RCC 7860 (cell line): ENCODE measurements around the gene SH3RF2.
"Not testable (repeated sequence)": the region's sequence is repeated elsewhere in the genome, so short reads cannot be mapped to it uniquely, and the experiment has no call there.

ENCODE experiments used
- DNase-seq: peaks from one replicate; pipeline ENCODE4 v3.0.0-alpha.2; 2015; ENCODE audit warnings: low spot score
- FAIRE-seq: peaks from 2 replicates; lab custom pipeline; 2012; peaks lifted over from hg19 to GRCh38; lab: Jason Lieb, UNC

Gene SH3RF2, protein sequence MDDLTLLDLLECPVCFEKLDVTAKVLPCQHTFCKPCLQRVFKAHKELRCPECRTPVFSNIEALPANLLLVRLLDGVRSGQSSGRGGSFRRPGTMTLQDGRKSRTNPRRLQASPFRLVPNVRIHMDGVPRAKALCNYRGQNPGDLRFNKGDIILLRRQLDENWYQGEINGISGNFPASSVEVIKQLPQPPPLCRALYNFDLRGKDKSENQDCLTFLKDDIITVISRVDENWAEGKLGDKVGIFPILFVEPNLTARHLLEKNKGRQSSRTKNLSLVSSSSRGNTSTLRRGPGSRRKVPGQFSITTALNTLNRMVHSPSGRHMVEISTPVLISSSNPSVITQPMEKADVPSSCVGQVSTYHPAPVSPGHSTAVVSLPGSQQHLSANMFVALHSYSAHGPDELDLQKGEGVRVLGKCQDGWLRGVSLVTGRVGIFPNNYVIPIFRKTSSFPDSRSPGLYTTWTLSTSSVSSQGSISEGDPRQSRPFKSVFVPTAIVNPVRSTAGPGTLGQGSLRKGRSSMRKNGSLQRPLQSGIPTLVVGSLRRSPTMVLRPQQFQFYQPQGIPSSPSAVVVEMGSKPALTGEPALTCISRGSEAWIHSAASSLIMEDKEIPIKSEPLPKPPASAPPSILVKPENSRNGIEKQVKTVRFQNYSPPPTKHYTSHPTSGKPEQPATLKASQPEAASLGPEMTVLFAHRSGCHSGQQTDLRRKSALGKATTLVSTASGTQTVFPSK

DNA sequence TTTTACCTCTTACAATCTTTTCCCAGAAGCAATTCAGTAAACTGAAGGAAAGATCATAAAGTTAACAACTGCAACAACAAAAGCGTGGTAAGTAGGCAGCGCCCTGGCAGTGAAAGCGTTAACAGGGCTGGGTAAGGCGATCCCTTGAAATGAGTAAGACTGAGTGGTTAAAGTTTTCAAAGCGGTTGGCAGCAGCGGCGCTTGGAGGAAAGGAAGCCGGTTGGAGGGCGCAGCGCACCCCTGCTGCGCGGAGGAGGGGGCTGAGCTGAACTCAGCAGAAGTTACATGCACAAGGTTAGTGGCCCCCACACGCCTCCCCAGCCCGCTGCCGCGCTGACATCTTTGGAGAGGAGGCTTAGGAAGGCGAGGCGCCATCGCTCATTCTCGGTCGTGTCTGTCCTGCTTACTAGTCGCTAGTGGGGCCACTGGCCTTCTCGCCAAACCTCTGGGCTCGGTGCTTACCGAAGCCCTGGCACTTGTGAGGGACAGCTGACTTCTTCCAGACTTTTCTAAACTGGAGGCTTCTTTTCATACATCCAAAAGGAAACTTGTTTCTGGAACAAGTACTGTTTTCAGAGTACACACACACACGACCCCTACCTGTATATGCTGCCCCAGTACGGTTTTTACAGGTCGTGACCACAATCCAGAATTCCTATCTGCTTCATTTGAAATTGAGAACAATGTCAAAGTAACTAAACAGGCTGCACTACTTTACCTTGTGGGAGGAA is at the start of gene SH3RF2:
Gene SH3RF2, plus strand, starts transcription at position 178 of the 731 bp plus-strand sequence. CDS start 1,351 bp downstream, outside the sequence.
- DNase-seq: peak; percentile 92
- peak; percentile 90 for FAIRE-seq

DNA sequence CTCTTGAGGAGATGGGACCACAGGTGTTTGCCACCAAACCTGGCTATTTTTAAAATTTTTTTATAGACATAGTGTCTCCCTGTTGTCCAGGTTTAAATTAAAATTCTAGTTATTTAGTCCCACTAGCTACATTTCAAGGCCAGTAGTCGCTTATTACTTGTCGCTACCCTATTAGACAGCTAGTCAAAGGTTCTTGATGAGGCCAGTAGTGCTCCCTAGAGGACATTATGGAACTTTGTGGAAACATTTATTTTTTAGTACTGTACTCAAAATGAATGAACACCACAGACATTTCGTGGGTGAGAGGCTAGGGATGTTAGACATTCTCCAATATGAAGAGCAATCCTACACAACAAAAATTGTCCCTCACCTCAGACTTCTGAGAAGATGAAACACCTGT is 49.2 kb upstream of the SH3RF2 start:
- no peak for FAIRE-seq

DNA sequence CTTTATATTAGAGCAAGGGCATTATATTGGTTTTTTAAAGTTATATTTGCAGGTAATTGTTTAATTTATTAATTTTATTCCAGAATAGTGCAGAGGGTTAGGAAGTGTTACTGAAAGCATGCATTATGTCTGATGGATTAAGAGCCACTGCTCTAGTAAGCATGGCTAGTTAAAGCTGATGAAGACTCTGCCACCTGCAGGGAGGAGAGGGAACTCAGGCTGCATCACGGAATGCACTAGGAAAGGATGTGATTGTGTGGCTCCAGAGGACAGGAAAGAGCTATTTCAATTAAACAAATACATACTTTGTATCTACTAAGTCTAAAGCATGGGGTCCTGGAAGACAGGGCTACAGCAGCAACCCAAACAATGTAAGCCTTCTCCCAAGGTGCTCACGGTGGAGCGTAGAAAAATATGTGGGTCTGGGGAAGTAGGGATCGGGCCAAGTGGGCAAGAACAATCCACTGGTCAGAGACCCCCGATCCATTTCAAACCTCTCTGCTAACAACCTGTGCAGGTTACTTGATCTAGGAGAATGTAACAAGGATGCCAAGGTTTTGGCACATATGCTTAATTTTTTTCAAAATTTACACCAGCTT is 48.3 kb upstream of the SH3RF2 start:
- DNase-seq: peak; percentile 45
- peak; percentile 51 for FAIRE-seq

More for the DNA sequence above, 49.2 kb upstream of the SH3RF2 start:
- no peak for DNase-seq

DNA sequence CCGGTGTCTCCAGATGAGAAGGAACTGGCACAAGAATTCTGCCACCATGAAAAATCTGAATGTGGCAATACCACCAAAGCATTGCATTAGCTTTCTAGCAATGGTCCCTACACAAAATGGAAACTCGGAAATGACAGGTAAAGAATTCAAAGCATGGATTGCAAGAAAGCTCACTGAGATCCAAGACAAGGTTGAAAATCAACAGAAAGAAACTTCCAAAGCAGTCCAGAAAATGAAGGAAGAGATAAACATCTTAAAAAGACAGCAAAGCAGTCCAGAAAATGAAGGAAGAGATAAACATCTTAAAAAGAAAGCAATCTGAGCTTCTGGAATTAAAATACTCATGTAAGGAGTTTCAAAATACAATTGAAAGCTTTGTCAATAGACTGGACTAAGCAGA is 46.8 kb upstream of the SH3RF2 start:
- no peak for DNase-seq
- FAIRE-seq: no peak

DNA sequence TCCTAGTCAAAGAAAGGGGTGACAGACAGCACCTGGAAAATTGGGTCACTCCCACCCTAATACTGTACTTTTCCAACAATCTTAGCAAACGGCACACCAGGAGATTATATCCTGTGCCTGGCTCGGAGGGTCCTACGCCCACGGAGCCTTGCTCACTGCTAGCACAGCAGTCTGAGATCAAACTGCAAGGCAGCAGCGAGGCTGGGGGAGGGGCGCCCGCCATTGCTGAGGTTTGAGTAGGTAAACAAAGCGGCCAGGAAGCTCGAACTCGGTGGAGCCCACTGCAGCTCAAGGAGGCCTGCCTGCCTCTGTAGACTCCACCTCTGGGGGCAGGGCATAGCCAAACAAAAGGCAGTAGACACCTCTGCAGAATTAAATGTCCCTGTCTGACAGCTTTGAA is 45.0 kb upstream of the SH3RF2 start:
- not testable (repeated sequence) for FAIRE-seq, DNase-seq

DNA sequence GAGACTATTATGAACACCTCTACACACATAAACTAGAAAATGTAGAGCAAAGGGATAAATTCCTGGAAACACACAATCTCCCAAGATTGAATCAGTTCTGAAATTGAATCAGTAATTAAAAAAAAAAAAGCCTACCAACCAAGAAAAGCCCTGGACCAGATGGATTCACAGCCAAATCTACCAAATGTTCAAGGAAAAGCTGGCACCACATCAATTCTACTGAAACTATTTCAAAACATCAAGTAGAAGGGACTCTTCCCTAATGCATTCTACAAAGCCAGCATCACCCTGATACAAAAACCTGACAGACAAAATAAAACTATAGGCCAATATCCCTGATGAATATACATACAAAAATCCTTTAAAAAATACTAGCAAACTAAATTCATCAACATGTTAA is 38.2 kb upstream of the SH3RF2 start:
- DNase-seq (no peak), FAIRE-seq (no peak)

DNA sequence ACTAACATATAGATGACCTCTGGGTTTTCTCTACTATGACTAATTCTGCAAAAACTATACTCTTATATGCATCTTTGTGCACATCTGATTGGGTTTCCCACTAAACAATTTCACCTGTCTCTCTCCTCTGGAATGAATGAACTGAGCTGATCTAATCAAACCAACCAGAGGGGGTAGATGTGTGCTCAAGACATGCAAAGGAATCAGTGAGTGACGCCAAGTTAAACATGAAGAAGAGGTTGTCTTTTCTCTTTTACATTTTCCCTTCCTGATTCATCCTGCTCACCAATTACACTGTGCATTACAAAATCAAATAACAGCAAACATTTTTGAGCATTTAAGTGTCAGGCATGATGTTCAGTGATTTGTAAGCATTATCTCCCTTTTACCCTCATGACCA is 34.0 kb upstream of the SH3RF2 start:
- FAIRE-seq (no peak), DNase-seq (no peak)

DNA sequence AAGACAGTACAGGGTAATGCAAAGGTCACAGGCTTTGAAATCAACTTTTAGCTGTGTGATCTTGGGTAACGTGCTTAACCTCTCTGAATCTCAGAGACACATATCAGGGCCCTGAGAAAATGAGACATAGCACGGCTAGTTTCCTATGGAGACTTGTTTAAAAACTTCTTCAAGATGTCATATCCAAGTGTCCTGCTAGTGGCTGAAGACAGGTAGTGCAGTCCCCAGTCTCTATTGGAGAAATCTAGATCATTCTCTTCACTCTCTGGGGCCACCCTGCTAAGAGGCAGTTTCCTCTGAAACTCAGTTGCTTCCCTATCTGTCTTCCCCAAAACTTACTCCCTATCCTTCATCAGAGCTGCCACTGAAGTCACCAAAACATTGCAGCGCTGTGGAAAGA is 33.3 kb upstream of the SH3RF2 start:
- DNase-seq: no peak
- no peak for FAIRE-seq

DNA sequence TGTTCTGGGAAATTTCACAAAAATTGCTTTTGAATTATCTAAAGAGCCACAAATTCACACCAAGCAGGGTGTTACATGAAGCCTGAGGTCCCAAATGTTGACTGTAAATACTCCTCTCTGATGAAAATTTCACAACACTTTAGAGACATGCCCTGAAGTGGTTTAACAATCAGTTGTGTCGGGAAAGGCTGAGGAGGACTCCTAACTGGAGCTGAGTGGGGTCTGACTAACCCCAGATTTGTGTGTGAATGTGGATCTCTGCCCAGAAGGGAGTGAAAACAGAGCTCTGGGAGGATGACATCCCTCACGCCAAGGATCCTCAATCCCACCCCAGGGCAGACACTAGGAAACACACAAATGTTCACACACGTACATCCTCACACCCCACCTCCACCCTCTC is 32.5 kb upstream of the SH3RF2 start:
- no peak for DNase-seq
- no peak for FAIRE-seq

DNA sequence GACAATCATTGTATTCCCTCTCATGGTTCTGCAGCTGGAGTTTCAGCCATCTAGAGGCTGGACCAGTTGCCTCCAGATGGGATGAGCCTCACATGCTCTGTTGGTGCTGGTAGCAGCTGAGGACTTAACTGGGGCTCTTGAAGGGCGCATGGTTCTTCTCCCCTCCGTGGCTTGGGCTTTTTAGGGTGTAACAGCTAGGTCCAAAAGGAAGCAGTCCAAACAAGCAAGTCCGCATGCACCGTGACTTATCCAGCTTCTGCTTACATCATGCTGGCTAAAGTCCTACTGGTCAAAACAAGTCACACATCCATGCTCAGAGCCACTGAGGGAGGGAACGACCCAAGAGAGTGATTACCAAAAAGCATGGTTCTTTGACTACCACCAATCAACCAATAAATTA is 31.6 kb upstream of the SH3RF2 start:
- no peak for FAIRE-seq
- no peak for DNase-seq

DNA sequence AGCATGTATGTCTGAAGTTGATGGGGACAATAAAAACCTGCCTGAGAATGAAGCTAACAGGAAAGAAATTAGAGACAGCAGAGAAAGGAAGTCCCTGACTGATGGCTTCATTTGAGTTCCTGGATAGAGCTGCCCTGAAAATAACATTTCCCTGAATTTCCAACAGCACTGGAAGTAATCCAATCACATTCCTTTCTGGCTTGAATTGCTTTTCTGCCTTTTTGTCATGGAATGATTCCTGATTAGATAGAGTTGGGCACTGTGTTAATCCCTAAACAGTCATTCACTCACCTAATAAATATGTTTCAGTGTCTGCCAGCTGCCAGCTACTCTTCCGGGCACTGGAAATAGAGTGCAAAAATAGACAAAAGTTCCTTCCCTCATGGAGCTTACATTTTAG is 30.0 kb upstream of the SH3RF2 start:
- DNase-seq: no peak
- FAIRE-seq: no peak

DNA sequence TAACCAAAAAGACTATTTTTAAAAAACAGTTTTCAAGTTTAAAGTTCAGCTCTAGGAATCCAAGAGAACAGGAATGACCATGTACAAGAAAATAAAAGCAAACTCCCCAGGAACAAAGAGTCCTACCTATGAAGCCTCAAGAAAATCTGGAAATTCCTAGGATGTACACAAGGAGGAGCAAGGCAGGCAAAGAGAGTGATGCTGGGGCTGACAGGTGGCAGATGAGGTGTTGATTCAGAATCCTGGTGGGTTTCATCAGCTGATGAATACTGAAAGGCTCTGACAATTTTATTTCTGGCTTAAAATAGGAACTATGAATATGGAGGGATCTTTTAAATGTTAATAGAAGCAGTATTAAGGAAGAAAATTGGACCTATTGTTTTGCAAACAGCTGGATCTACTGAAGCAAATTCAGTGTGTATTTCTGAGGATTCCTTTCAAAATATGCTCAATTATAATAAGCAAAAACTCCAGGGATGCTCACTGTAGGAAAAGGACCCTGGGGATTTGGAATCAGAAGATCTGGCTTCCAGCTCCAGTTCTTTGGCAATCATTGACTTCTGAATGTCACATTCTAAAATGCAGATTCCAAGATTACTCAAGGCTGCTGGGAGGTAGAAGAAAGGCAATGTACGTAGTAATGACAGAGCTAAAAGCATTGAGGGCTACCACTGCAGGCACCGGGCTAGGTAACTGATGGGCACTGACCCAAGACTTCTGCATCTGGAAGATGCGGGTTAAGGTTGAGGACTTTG is 28.0 kb upstream of the SH3RF2 start:
- FAIRE-seq (no peak), DNase-seq (no peak)

DNA sequence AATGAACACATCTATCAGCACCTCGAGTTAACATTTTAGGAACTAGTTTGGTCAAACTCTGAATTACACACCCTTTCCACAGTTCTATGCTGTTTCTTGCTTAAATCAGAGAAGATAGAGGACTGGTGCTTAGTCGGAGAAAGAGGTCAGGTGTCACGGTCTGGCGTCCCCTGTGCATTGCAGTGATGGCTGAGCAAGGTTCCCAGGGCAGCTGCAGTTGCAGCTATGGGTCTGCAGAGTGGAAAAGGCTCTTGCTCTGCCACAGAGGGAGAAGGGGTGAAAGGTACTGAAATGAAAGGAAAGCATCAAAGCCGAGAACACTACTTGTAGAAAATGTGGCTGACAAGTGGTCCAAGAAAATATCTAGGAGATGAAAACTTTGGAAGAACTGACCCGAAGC is 25.2 kb upstream of the SH3RF2 start:
- FAIRE-seq (no peak), DNase-seq (no peak)

DNA sequence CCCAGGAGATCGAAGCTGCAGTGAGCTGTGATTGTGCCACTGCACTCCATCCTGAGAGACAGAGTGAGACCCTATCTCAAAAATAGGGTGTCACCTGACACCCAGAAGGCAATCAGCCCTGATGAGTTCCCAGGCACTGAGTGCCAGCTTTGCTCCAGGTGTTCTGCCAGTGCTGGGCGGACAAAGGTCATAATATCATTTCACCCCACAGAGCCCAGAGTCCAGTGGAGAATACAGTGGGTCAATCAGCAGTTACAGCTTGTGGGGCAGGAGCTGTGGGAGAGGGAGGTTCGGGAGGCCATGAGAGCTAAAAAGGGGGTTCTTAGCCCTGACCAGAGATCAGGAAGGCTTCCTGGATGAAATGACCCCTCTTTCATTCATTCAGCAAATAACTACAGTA is 24.4 kb upstream of the SH3RF2 start:
- FAIRE-seq (no peak), DNase-seq (no peak)

DNA sequence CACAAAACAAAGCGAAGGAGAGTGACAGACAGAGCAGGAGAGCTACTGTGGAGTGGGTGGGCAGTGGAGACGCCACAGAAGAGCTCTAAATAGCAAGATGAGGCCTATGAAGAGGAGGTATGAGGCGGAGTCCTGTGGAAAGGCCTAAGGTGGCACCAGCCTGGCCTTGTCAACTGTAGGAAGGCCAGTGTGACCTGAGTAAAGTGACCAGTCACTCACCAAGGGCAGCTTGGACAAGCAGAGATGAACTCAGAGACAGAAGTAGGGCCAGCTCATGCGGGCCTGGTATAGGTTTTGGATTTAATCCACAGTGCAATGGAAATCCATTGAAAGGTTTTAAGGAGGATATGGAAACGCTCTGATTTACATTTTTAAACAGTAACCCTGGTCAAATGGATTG is 23.8 kb upstream of the SH3RF2 start:
- FAIRE-seq (no peak), DNase-seq (no peak)

DNA sequence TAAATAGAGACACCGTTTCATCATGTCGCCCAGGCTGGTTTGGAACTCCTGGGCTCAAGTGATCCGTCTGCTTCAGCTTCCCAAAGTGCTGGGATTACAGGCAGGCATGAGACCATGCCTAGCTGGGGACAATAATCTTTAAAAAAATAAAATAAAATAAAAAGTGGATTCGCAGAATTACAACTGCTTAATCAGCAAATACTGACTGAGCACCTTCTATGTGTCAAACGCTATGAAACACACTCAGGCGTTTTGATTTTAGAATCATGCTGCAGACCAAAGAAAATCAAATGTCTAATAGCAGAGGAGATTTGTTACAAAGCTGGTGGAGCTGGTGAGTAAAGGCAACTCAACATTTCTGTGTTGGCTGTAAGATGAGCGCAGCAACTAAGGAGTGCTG is 22.7 kb upstream of the SH3RF2 start:
- FAIRE-seq (no peak), DNase-seq (no peak)

DNA sequence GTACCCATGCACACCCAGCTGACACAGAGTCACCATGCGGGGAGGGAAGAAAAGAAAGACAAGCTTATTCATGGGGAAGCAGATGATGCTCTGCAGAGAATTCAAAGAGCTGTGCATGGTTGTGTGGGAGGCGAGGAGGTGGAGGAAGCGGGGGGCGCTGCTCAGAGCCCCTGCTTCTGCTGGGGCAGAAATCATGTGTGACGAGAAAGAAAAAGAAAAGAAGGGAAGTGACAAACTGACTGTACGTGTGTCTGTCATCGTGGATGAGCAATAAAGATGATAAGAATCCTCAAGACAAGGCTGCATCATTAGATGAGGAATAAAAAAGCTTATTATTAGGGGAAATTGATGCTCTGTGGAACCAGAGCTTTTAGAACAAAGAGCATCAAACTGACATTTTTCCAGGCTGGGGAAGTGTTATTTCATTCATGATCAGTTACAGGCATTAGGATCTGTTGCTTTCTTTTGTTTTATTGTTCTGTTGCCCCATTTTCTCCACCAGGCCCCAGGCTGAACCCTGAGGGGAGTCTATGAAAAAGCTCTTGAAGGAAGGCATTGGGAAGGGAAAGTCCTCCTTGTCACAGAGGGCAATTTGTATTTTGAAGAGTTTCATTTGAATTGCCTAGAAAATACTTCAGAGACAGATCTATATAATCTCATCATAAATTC is 20.3 kb upstream of the SH3RF2 start:
- FAIRE-seq (no peak), DNase-seq (no peak)

DNA sequence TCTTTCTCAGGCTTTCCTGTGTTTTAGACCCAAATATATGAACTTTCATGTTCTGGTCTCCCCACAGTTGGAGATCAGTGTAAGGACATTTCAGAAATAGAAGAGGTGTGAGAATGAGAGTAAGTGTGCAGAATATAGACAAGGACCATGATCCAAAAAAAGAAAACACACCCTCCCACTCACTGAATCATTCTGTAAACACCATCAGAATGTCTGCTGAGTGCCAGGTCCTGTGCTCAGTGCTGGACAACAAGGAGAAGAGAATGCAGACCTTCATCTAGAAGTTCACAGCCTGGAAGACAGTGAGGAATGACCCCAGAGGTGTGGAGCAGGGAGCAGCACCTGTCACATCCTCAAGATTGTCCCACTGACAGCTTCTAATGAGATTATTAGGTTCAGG is 19.1 kb upstream of the SH3RF2 start:
- FAIRE-seq: no peak

DNA sequence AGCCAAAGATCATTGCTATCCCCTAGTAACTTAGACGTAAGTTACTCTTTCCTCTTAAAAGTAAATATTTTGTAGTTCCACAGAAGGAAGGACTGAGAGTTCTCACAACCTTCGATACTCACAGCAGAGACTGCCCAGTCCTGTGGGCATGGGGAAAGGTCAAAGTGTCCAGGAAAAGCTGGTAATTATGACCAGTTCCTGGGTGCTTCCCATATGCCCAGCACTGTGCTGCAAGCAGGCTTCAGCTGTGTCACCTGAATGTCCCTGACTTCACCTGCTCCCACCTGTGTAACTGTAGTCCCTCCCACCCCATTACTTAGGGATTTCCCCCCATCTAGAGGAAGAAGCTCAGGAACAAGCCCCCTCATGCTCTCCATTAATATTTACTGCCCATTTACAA is 18.0 kb upstream of the SH3RF2 start:
- no peak for FAIRE-seq
- DNase-seq: no peak

More for the DNA sequence above, 19.1 kb upstream of the SH3RF2 start:
- no peak for DNase-seq

DNA sequence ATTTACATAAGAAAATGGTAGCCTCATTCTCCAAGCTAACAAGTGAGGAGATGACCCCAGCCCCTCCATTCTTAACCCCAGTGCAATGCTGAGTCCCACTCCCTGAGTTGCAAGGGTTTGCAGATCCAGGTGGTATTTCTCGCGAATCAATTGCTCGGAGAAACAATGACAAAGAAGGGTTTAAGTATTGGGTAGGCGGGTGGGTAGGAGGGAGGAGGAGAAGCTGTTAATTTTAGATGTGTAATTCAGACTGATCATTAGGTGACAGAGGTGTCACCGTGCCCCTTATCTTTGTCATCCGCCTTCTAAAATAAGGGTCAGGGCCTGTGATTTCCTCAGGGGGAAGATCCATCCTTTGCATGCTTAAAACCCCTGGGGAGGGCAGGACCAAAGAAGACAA is 17.0 kb upstream of the SH3RF2 start:
- FAIRE-seq (no peak), DNase-seq (no peak)
